Mesothelial cell of epicardium (in vitro differentiated cells): Measurements from ENCODE around the gene SLAIN1. TPM values are rescaled to one million over a fixed set of nuclear protein-coding genes. Genes with fewer than 3 reads are reported as not detected.

Experiments used
- DNase-seq, 2 experiments: peaks; one replicate each; pipeline ENCODE4 v3.0.0; 2021; ENCODE audit warnings: low spot score in 2 of 2; ENCODE audit not compliant: unreplicated experiment in 2 of 2
- H3K27ac Mint-ChIP-seq: 2 replicates; pipeline ENCODE4 v1.8.0; 2021; ENCODE audit warnings: mixed read lengths
- H3K27me3 Mint-ChIP-seq: 2 replicates; pipeline ENCODE4 v1.8.0; 2021; ENCODE audit warnings: low read depth, mixed read lengths
- H3K36me3 Mint-ChIP-seq: 2 replicates; pipeline ENCODE4 v1.8.0; 2021; ENCODE audit warnings: mixed read lengths
- H3K4me1 Mint-ChIP-seq: 2 replicates; pipeline ENCODE4 v1.8.0; 2021; ENCODE audit warnings: mixed read lengths
- H3K4me3 Mint-ChIP-seq: 2 replicates; pipeline ENCODE4 v1.8.0; 2021; ENCODE audit warnings: mild to moderate bottlenecking, moderate library complexity, mixed read lengths
- H3K9me3 Mint-ChIP-seq: 2 replicates; pipeline ENCODE4 v1.8.0; 2021; ENCODE audit warnings: mixed read lengths
- total RNA-seq: library from RNA; stranded (reverse); gene quantifications from 3 replicates; pipeline ENCODE4 v1.2.1, GENCODE V29; 2021
- TF ChIP-seq, protein P1 (sequence below): fragments of 200-600 bp; sonication (generic); IDR thresholded peaks from one replicate; pipeline ENCODE4 v1.5.0; 2021; ENCODE audit warnings: antibody characterized with exemption; ENCODE audit not compliant: unreplicated experiment

The SLAIN1 gene
- total RNA-seq, 1 donor from 2014 or later = 33.4 TPM

DNA sequence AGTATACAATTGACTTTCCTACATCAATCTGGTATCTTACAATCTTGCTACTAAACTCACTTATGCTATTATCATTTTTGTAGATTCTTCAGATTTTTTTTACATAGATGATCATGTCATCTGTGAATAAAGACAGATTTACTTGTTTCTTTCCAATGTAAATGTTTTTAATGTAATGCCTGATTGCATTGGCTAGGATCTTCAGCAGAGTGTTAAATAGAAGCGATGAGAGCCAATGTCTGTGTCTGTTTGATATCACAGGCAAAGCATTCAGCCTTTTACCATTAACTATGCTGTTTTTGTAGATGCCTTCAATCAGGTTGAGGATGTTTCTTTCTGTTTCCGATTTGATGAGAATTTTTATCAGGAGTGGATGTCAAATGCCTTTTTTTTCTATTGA, 19.2 kb downstream of the SLAIN1 start:
- H3K27ac Mint-ChIP-seq = no peak overlapping the region
- TF ChIP-seq, protein P1, sequence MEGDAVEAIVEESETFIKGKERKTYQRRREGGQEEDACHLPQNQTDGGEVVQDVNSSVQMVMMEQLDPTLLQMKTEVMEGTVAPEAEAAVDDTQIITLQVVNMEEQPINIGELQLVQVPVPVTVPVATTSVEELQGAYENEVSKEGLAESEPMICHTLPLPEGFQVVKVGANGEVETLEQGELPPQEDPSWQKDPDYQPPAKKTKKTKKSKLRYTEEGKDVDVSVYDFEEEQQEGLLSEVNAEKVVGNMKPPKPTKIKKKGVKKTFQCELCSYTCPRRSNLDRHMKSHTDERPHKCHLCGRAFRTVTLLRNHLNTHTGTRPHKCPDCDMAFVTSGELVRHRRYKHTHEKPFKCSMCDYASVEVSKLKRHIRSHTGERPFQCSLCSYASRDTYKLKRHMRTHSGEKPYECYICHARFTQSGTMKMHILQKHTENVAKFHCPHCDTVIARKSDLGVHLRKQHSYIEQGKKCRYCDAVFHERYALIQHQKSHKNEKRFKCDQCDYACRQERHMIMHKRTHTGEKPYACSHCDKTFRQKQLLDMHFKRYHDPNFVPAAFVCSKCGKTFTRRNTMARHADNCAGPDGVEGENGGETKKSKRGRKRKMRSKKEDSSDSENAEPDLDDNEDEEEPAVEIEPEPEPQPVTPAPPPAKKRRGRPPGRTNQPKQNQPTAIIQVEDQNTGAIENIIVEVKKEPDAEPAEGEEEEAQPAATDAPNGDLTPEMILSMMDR = no peak
- H3K9me3 Mint-ChIP-seq = peaks cover 13% of the 10 kb centered on the region
- H3K36me3 Mint-ChIP-seq = peaks cover 19% of the 10 kb centered on the region
- no peaks in the 10 kb centered on the region for H3K4me1 Mint-ChIP-seq
- peaks cover 4% of the 10 kb centered on the region for H3K27me3 Mint-ChIP-seq
- DNase-seq = no peak
- no peak overlapping the region for H3K4me3 Mint-ChIP-seq

- H3K4me1 Mint-ChIP-seq = no peaks in the 10 kb centered on the region
- H3K27me3 Mint-ChIP-seq = peaks cover 4% of the 10 kb centered on the region
- no peak overlapping the region for H3K4me3 Mint-ChIP-seq
Measured at GRCh38 chr13:77717508-77717907, 20.0 kb downstream of the SLAIN1 start.

GRCh38 chr13:77719128-77719527, 21.6 kb downstream of the SLAIN1 start:
- Mint-ChIP-seq H3K36me3 (peaks cover 31% of the 10 kb centered on the region), H3K27me3 (peaks cover 4% of the 10 kb centered on the region), H3K4me1 (no peaks in the 10 kb centered on the region), H3K27ac (no peak overlapping the region), H3K4me3 (no peak overlapping the region), H3K9me3 (peaks cover 13% of the 10 kb centered on the region)
- TF ChIP-seq, protein P1 = no peak
- no peak for DNase-seq

More at GRCh38 chr13:77717508-77717907, 20.0 kb downstream of the SLAIN1 start:
- peaks cover 19% of the 10 kb centered on the region for H3K36me3 Mint-ChIP-seq
- TF ChIP-seq, protein P1 = no peak
- DNase-seq = no peak
- H3K9me3 Mint-ChIP-seq = peaks cover 5% of the 10 kb centered on the region
- H3K27ac Mint-ChIP-seq = no peak overlapping the region

- Mint-ChIP-seq H3K4me3 (no peak overlapping the region), H3K9me3 (peaks cover 10% of the 10 kb centered on the region), H3K4me1 (peaks cover 5% of the 10 kb centered on the region), H3K36me3 (peaks cover 35% of the 10 kb centered on the region), H3K27me3 (no peaks in the 10 kb centered on the region), H3K27ac (no peak overlapping the region)
- DNase-seq = no peak
- TF ChIP-seq, protein P1 = no peak
Measured at GRCh38 chr13:77720988-77721387, 23.5 kb downstream of the SLAIN1 start.

GRCh38 chr13:77724092-77724491, 26.6 kb downstream of the SLAIN1 start:
- TF ChIP-seq, protein P1 = no peak
- Mint-ChIP-seq H3K27me3 (no peaks in the 10 kb centered on the region), H3K27ac (no peak overlapping the region), H3K9me3 (peaks cover 10% of the 10 kb centered on the region), H3K4me1 (peaks cover 17% of the 10 kb centered on the region), H3K4me3 (no peak overlapping the region), H3K36me3 (peaks cover 35% of the 10 kb centered on the region)
- no peak for DNase-seq

- H3K9me3 Mint-ChIP-seq = peaks cover 10% of the 10 kb centered on the region
- H3K4me3 Mint-ChIP-seq = no peak overlapping the region
- no peak overlapping the region for H3K27ac Mint-ChIP-seq
- DNase-seq = no peak
- H3K36me3 Mint-ChIP-seq = peaks cover 35% of the 10 kb centered on the region
- peaks cover 24% of the 10 kb centered on the region for H3K4me1 Mint-ChIP-seq
- TF ChIP-seq, protein P1 = no peak
- H3K27me3 Mint-ChIP-seq = no peaks in the 10 kb centered on the region
Measured at GRCh38 chr13:77725071-77725470, 27.6 kb downstream of the SLAIN1 start.
